Lower leg skin (tissue), 3 donors: ENCODE measurements around the gene SORBS2.

Source experiments
- CTCF ChIP-seq, 3 donors: fragments of 450-650 bp; IDR thresholded peaks; one replicate each; pipeline ENCODE4 v1.5.1; 2016; ENCODE audit warnings: antibody characterized with exemption in 3 of 3, mild to moderate bottlenecking in 3 of 3, moderate library complexity in 2 of 3
- POLR2A ChIP-seq, 2 donors: fragments of 450-650 bp; IDR thresholded peaks; one replicate each; pipeline ENCODE4 v1.6.1; 2016 to 2017; ENCODE audit warnings: antibody characterized with exemption in 2 of 2, mild to moderate bottlenecking in 1 of 2, moderate library complexity in 1 of 2

- no peak for TF ChIP-seq CTCF (IDR thresholded peaks at IDR 0.05)
- TF ChIP-seq POLR2A (IDR thresholded peaks at IDR 0.05): no peak
Measured at GRCh38 chr4:185780472-185780871, 31.5 kb downstream of the SORBS2 start.
